Breast epithelium (tissue), 3 donors: ENCODE data around the gene DENND4B.

Experiments
- CTCF ChIP-seq, 3 donors: fragments of 450-650 bp; IDR thresholded peaks; one replicate each; pipeline ENCODE4 v1.5.1; 2016 to 2017; ENCODE audit warnings: antibody characterized with exemption in 3 of 3, mild to moderate bottlenecking in 3 of 3, moderate library complexity in 3 of 3
- POLR2AphosphoS5 ChIP-seq, 3 donors: sonication (generic); formaldehyde crosslinking; IDR thresholded peaks; one replicate each; pipeline ENCODE4 v1.6.1; 2017; ENCODE audit warnings: antibody characterized with exemption in 3 of 3

GRCh38 chr1:153944827-153945117, 1.7 kb downstream of the DENND4B start:
- no peak for TF ChIP-seq CTCF (IDR thresholded peaks at IDR 0.05)
- TF ChIP-seq POLR2AphosphoS5 (IDR thresholded peaks at IDR 0.05), result no peak
